Superior temporal gyrus (tissue), 1 donor: ENCODE results near the gene MLF2.

Experiments used
- DNase-seq: peaks from one replicate; pipeline ENCODE4 v3.0.0-alpha.2; 2016; ENCODE audit errors: extremely low spot score

Gene MLF2

GRCh38 chr12:6778217-6778573 lies 25.3 kb upstream of the MLF2 start:
- peak; percentile 35 for DNase-seq

DNA sequence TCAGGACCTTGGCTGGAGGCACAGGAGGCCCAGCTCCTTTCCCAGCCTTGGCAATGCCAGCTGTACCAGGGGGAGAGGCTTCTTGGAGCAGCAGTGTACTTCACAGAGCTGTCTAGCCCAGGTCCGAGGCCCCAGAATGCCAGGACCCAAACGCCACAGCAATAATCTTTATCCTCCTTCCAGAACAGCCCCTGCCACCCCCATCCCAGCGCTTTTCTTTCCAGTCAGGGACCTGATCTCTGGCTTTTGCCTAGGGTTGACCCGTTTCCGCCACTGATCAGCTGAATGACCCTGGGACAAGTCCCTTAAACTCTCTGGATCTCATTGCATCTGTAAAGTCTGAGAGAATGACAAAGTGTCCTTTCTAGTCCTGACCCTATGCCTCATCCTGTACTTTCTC lies 24.4 kb upstream of the MLF2 start:
- no peak for DNase-seq

GRCh38 chr12:6775185-6776174 lies 22.5 kb upstream of the MLF2 start:
- no peak for DNase-seq

DNA sequence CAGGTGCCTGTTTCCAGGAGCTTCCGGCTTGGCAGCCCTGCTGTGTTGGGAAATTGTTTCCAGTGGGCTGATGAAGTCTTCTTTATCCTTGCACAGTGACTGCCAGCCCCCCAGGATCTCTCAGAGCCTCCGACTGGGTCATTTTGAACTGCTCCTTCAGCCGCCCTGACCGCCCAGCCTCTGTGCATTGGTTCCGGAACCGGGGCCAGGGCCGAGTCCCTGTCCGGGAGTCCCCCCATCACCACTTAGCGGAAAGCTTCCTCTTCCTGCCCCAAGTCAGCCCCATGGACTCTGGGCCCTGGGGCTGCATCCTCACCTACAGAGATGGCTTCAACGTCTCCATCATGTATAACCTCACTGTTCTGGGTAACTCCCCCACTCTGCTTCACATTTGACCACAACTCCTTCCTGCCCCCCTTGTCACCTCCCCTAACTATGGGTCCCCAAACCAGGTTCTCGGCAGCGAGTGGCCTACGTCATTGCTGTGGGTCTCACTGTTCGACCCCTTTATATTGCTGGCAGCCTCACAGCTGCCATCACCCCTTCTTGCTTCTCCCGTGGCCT lies 21.6 kb upstream of the MLF2 start:
- no peak for DNase-seq

DNA sequence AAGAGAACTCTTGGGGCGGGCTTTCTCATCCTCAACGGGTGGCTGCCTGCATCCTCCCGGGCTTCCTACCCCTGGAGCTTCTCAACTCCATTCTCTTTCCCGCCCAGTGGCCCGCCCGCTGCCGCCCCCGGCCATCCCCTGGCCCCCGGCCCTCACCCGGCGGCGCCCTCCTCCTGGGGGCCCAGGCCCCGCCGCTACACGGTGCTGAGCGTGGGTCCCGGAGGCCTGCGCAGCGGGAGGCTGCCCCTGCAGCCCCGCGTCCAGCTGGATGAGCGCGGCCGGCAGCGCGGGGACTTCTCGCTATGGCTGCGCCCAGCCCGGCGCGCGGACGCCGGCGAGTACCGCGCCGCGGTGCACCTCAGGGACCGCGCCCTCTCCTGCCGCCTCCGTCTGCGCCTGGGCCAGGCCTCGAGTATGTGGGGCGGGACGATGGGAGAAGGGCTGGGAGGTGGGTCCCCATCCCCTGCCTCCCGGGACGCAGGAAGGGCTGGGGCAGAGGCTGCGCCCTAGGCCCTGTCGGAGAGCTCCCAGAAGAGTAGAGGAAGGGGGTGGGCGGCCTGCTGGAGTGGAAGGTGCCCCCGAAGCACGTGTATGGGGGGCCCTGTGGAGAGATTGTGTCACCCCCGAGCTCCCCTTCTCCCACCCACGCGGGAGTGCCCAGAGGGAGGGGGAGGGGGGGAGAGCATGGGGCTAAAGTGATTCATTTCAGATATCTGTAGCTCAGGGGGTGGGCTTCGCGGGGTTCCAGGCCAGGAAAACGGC lies 20.8 kb upstream of the MLF2 start:
- no peak for DNase-seq

DNA sequence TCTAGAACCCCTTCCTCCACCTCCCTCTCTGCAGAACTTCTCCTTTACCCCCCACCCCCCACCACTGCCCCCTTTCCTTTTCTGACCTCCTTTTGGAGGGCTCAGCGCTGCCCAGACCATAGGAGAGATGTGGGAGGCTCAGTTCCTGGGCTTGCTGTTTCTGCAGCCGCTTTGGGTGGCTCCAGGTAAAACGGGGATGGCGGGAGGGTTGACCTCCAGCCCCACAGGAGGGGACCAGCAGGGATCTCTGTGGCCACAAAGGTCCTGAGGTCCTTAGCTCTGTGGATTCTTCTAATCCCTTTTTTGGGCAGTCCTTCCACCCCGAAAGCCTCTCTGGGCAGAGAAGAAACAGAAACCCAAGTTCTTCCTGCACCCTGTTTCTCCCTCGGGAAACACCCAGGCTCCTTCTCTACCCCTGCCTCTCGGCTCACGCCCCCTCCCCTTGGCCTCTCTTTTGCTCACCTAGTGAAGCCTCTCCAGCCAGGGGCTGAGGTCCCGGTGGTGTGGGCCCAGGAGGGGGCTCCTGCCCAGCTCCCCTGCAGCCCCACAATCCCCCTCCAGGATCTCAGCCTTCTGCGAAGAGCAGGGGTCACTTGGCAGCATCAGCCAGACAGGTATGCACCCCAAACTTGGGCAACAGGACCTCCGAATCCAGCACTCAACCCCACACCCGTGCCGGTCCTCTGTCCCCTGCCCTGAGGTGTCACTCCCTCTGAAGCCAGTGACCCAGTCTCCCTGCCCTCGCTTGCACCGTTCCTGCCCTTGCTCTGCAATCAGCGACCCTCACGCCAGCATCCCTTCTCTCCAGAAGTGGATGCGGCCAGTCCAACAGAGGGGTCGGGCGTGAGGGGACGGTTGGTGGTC lies 20.0 kb upstream of the MLF2 start:
- no peak for DNase-seq

- DNase-seq, result no peak
Observed at GRCh38 chr12:6772331-6772695, 19.4 kb upstream of the MLF2 start, which contains the start of gene LAG3. LAG3 (plus strand) TSS chr12:6772520; CDS start chr12:6772853, 333 bp downstream.

GRCh38 chr12:6771509-6772330 lies 18.8 kb upstream of the MLF2 start:
- no peak for DNase-seq

DNA sequence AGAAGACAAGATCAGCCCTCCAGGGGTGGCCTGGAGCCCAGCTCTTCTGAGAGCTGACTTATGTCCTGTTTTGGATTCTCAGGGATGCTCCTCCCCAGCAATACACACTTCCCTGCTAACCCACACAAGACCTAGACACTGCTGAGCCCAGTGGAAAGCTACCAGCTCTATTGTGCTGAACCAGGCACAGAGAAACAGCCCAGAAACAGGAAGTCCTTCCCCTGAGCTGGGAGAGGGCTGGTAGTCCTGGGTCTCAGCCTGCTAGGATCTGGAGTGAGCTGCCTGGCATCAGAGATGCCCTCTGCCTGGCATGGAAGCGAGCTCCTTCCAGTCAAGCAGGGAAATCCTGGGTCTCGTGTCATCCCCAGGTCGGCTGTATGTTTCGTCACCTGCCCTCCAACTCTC lies 18.2 kb upstream of the MLF2 start:
- DNase-seq, result peak; percentile 29

DNA sequence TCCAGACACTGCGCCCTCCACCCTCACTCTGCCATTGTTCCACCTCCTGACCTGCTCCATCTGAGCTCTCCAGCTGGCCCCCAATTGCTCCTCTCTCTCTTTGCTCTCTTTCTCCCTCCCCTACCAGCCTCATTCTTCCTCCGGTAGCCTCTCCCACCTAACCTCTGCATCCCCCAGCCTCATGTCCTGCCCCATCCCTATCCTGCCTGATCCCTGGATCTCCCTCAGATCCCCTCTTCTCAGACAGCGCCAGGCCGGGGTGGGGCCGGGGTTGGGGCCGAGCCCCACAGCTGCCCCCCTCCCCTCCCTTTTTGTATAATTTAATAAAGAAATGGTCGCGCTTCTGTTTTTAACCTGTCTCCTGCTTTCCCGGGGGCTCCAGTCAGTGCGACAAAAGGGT lies 17.7 kb upstream of the MLF2 start:
- DNase-seq, result no peak

- DNase-seq, result no peak
Observed at GRCh38 chr12:6770094-6770493, 17.2 kb upstream of the MLF2 start.

- DNase-seq, result no peak
Observed at GRCh38 chr12:6769666-6770065, 16.7 kb upstream of the MLF2 start.

DNA sequence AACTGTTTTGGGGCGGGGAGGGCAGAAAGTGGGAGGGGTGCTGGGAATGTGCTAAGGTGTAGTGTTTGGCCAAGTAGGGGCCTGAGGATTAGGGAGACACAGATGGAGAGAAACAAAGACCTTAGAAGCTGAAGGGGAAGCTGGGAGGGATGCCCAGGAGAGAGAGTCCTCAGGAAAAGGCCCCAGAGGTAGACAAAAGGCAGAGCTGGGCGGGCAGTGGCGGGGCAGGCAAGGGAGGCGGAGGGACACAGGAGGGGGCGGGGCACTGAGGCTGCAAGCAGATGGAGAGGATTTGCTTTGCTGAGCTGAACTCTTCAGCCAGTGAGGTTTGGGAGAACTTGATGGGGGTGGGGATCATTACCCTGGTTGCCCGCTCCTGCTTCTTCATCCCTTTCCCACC lies 16.0 kb upstream of the MLF2 start:
- no peak for DNase-seq

GRCh38 chr12:6768437-6768914 lies 15.5 kb upstream of the MLF2 start:
- DNase-seq, result peak; percentile 22

DNA sequence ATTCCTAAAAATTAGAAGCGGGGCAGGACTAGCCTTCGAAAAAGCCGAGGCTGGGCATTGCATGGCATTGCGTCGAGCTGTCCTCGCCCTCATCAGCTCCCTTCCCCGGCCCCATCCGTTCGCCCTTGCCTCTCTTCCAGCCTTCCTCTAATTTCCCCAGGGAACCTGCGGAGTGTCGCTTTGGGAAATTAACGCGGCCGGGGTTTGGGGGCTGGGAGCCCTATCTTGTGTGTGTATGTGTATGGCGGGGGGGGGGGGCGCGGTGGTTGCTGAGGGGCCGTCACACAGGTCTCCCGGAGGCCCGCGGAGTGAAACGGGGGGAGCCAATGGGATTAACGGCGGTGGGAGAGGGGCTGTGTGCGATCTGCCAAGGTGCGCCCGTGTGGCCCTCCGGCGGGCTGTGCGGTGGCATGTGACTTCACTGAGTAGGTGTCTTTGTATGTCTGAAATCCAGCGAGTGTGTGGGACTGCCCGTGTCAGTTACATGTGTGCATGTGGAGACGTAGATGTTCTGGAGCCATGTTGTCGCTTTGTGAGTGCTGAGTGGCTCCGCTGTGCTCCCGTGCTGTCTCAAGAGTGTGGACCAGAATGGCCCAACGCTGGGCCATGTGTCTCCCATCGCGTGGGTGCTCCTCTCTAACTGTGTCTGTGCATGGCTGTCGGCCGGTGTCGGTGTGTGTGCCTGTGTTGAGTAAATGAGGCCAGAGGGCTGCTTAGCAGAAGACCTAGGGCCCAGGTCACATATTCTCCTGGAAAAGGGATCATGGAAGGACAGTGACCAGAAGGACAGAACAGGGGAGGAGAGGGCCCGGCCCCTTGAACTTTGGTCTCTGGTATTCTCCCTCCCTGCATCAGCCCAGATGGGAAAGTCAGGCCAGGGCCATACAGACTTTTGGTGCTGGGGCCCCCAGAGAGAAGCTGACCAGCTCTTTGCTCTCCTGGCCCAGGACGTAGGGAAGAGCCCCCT lies 14.7 kb upstream of the MLF2 start:
- DNase-seq, result peak; percentile 50

DNA sequence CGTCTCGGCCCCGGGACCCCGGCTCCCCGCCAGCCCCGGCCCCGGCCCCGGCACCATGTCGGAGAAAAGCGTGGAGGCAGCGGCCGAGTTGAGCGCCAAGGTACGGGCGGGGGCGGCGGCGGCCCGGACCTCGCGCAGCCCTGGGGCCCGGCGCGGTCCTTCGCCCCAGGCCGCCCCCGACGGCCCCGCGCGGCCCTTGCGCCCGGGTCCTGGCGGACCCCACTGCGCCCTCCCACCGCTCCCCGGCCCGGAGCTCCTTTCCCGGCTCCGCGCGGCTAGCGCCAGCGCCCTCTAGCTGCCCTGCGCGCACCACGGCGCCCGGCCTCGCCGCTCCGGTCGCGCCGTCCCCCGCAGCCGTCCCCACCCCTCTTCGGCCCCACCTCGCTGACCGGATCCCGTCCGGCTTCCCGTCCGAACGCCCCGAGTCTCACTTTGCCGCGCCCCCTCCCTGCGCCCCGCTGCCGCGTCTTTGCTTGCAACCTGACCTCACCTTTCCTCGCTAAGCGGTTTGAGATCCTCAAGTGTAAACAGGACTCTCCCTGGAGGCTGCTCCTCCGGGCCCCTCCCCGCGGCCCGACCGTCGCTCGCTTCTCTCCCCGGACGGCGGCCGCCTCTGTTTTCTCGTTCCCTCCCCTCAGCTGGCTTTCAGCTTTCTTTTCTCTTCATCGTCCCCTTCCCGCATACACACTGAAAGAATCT lies 13.9 kb upstream of the MLF2 start:
- DNase-seq, result peak; percentile 67

- peak; percentile 22 for DNase-seq
Observed at GRCh38 chr12:6765634-6766581, 13.0 kb upstream of the MLF2 start, which contains the start of gene PTMS. PTMS (plus strand) TSS chr12:6766363; CDS start chr12:6766706, 343 bp downstream.
